HCT116 (cell line): ENCODE data around the gene TNFRSF8. TPM values are rescaled to one million over a fixed set of nuclear protein-coding genes. Genes with fewer than 3 reads are reported as not detected.

Experiments
- ATAC-seq: fragments of 200-7000 bp; cut with Tn5 transposase; 2 replicates; pipeline ENCODE4 v1.9.1; 2020; ENCODE audit warnings: mild to moderate bottlenecking, moderate library complexity
- BruUV-seq: library from RNA; stranded (reverse); fragments of 400-500 nt; replicated peaks from 2 replicates; lab custom pipeline; 2021; lab: Mats Ljungman, UMichigan
- CTCF ChIA-PET: fragments of 300-600 bp; sonication (Branson Sonifier 250); formaldehyde crosslinking; loops from one replicate; lab custom pipeline; 2021; ENCODE audit warnings: antibody characterized with exemption; lab: Charles Lee
- POLR2A ChIA-PET: fragments of 300-600, 350-600 bp; sonication (Branson Sonifier 250); formaldehyde crosslinking; loops from one replicate; lab custom pipeline; 2021; ENCODE audit warnings: antibody characterized with exemption; lab: Charles Lee
- RAD21 ChIA-PET, 2 experiments: fragments of 300-600 bp; sonication (Branson Sonifier 250); formaldehyde crosslinking; loops; one replicate each; lab custom pipeline; 2023; ENCODE audit warnings: low total read pairs in 2 of 2; ENCODE audit not compliant: uncharacterized antibody in 2 of 2, unreplicated experiment in 2 of 2, low non-redundant PET in 1 of 2; lab: Charles Lee
- DNase-seq: peaks from one replicate; pipeline ENCODE4 v3.0.0-alpha.2; 2010; ENCODE audit warnings: low read depth, low spot score
- H2AFZ ChIP-seq: fragments of 200-600 bp; shearing (Covaris generic), sonication (generic); 2 replicates; pipeline ENCODE4 v1.6.1; 2017; ENCODE audit warnings: low read depth, mixed run types, mixed read lengths, antibody characterized with exemption, low read length; ENCODE audit not compliant: poor library complexity, severe bottlenecking
- H3K27ac ChIP-seq: 2 replicates; pipeline ENCODE4 v1.5.1; 2012; ENCODE audit warnings: low read depth, low read length
- H3K27me3 ChIP-seq: fragments of 200-600 bp; sonication (generic); 2 replicates; pipeline ENCODE4 v1.6.1; 2016; ENCODE audit warnings: mixed run types, low read length, mixed read lengths; ENCODE audit not compliant: insufficient read depth
- H3K36me3 ChIP-seq, 2 experiments: fragments of 200-500 bp in 1 of 2; fragments of 200-600 bp in 1 of 2; sonication (Bioruptor generic) in 1 of 2; sonication (generic) in 1 of 2; 2 replicates each; pipeline versions ENCODE4 v1.5.1 to v1.6.1; 2014 to 2016; ENCODE audit warnings: low read length in 2 of 2, inconsistent platforms in 1 of 2, mixed read lengths in 1 of 2, mixed run types in 1 of 2; ENCODE audit not compliant: insufficient read depth in 2 of 2, control insufficient read depth in 1 of 2
- H3K4me1 ChIP-seq, 2 experiments: fragments of 200-600 bp in 1 of 2; sonication (generic) in 1 of 2; 2 replicates each; pipeline versions ENCODE4 v1.5.1 to v1.6.1; 2012 to 2017; ENCODE audit warnings: low read length in 2 of 2, inconsistent platforms in 1 of 2, mild to moderate bottlenecking in 1 of 2, mixed read lengths in 1 of 2, mixed run types in 1 of 2, moderate library complexity in 1 of 2; ENCODE audit not compliant: insufficient read depth in 2 of 2, control insufficient read depth in 1 of 2
- H3K4me2 ChIP-seq: fragments of 200-600 bp; sonication (generic); 2 replicates; pipeline ENCODE4 v1.6.1; 2017; ENCODE audit warnings: mixed run types, low read length, mixed read lengths
- H3K4me3 ChIP-seq, 2 experiments: fragments of 200-600 bp in 1 of 2; sonication (generic) in 1 of 2; replicated peaks in 1 of 2; 2 replicates each; pipeline ENCODE4 v1.5.1; 2011 to 2016; ENCODE audit warnings: low read length in 2 of 2, control low read depth in 1 of 2, low read depth in 1 of 2, mild to moderate bottlenecking in 1 of 2, mixed read lengths in 1 of 2, mixed run types in 1 of 2
- H3K79me2 ChIP-seq: fragments of 200-600 bp; sonication (generic); 2 replicates; pipeline ENCODE4 v1.6.1; 2017; ENCODE audit warnings: mild to moderate bottlenecking, mixed run types, low read length, moderate library complexity, mixed read lengths; ENCODE audit not compliant: insufficient read depth
- H3K9ac ChIP-seq: fragments of 200-600 bp; sonication (generic); 2 replicates; pipeline ENCODE4 v1.6.1; 2016; ENCODE audit warnings: low read length, mixed read lengths
- H3K9me2 ChIP-seq: fragments of 200-600 bp; sonication (generic), shearing (Covaris generic); 2 replicates; pipeline ENCODE4 v1.6.1; 2017; ENCODE audit warnings: mixed run types, mild to moderate bottlenecking, moderate library complexity; ENCODE audit not compliant: insufficient read depth
- H3K9me3 ChIP-seq, 2 experiments: fragments of 200-500 bp in 1 of 2; fragments of 200-600 bp in 1 of 2; sonication (Bioruptor generic) in 1 of 2; sonication (generic) in 1 of 2; 2 replicates each; pipeline ENCODE4 v1.6.1; 2014 to 2017; ENCODE audit warnings: low read length in 2 of 2, mixed read lengths in 2 of 2, inconsistent platforms in 1 of 2, low read depth in 1 of 2, mild to moderate bottlenecking in 1 of 2, mixed run types in 1 of 2, moderate library complexity in 1 of 2; ENCODE audit not compliant: control insufficient read depth in 1 of 2, insufficient read depth in 1 of 2
- H4K20me1 ChIP-seq: fragments of 200-600 bp; sonication (generic), shearing (Covaris generic); 2 replicates; pipeline ENCODE4 v1.6.1; 2017; ENCODE audit warnings: mixed run types, mild to moderate bottlenecking, moderate library complexity; ENCODE audit not compliant: insufficient read depth
- ATF3 ChIP-seq: IDR thresholded peaks from 2 replicates; pipeline ENCODE4 v1.6.1; 2012
- CBX3 ChIP-seq: IDR thresholded peaks from 2 replicates; pipeline ENCODE4 v1.6.1; 2012; ENCODE audit warnings: low read depth
- CTCF ChIP-seq, 3 experiments: fragments of 200-600 bp in 1 of 3; sonication (generic) in 1 of 3; IDR thresholded peaks in 2 of 3; conservative IDR thresholded peaks in 1 of 3; 2 replicates each; pipeline ENCODE4 v1.5.1; 2012 to 2017; ENCODE audit warnings: low read depth in 2 of 3, low read length in 2 of 3, antibody characterized with exemption in 1 of 3, borderline replicate concordance in 1 of 3, control low read depth in 1 of 3, mild to moderate bottlenecking in 1 of 3, mixed read lengths in 1 of 3, mixed run types in 1 of 3, moderate library complexity in 1 of 3; ENCODE audit not compliant: insufficient read depth in 1 of 3
- EZH2phosphoT487 ChIP-seq: fragments of 200-600 bp; IDR thresholded peaks from 2 replicates; pipeline ENCODE4 v1.6.1; 2018; ENCODE audit warnings: antibody characterized with exemption, borderline replicate concordance
- JUND ChIP-seq: IDR thresholded peaks from 2 replicates; pipeline ENCODE4 v1.6.1; 2012
- POLR2AphosphoS5 ChIP-seq: IDR thresholded peaks from 2 replicates; pipeline ENCODE4 v1.6.1; 2011; ENCODE audit warnings: mild to moderate bottlenecking, low read depth, low read length, moderate library complexity
- RAD21 ChIP-seq: IDR thresholded peaks from 2 replicates; pipeline ENCODE4 v1.6.1; 2012; ENCODE audit warnings: low read depth, mild to moderate bottlenecking
- REST ChIP-seq: IDR thresholded peaks from 2 replicates; pipeline ENCODE4 v1.6.1; 2012; ENCODE audit warnings: low read depth
- ZNF274 ChIP-seq: fragments of 200-500 bp; sonication (Bioruptor generic); IDR thresholded peaks from 2 replicates; pipeline ENCODE4 v1.6.1; 2014; ENCODE audit warnings: mild to moderate bottlenecking, low read depth, low read length, inconsistent platforms
- intact Hi-C: fragments of 100-400 bp; cut with micrococcal nuclease; formaldehyde crosslinking; loops from 2 replicates; pipeline ENCODE4 v1.10.0; 2022
- total RNA-seq: library from RNA; stranded (reverse); gene quantifications from one replicate; pipeline ENCODE4 v1.2.1, GENCODE V29; 2021; ENCODE audit not compliant: unreplicated experiment

TNFRSF8 gene
- total RNA-seq, 1 experiment from 2014 or later: 0.17 TPM

GRCh38 chr1:12170263-12170671 lies 107.2 kb downstream of the TNFRSF8 start:
- Histone ChIP-seq H3K9me2 (no peaks in the 10 kb centered on the region), H3K4me3 (no peak overlapping the region), H2AFZ (no peak overlapping the region), H4K20me1 (no peaks in the 10 kb centered on the region), H3K36me3 (no peaks in the 10 kb centered on the region), H3K9me3 (no peaks in the 10 kb centered on the region), H3K79me2 (no peaks in the 10 kb centered on the region), H3K4me1 (peaks cover 0 to 5% of the 10 kb centered on the region in 2 experiments; a peak in 1 of 4 replicates), H3K27ac (no peak overlapping the region), H3K4me2 (no peak overlapping the region), H3K27me3 (no peaks in the 10 kb centered on the region), H3K9ac (no peak overlapping the region)
- ChIA-PET POLR2A (no interaction called here), RAD21 (no interaction called here), CTCF (no interaction called here)
- DNase-seq: no peak
- intact Hi-C loops: no loop called here
- BruUV-seq: no TSS peak
- ATAC-seq: no peak
- TF ChIP-seq CBX3 (no peak), EZH2phosphoT487 (no peak), CTCF (IDR thresholded peaks at IDR 0.05 in 2 of 3, conservative IDR thresholded peaks at IDR 0.05 in 1 of 3; ENCODE audit: borderline replicate concordance in 1 of 3, insufficient read depth in 1 of 3, low read depth in 2 of 3, low read length in 2 of 3) (no peak), REST (no peak), RAD21 (no peak), ZNF274 (no peak), ATF3 (no peak), JUND (no peak), POLR2AphosphoS5 (no peak)
